Amniotic stem cell (primary cell): Measurements from ENCODE around the gene GNG14.
"Not testable (repeated sequence)": the region's sequence is repeated elsewhere in the genome, so short reads cannot be mapped to it uniquely, and the experiment has no call there.

Source experiments
- DNase-seq: peaks from one replicate; lab custom pipeline; 2025; lab: John Stamatoyannopoulos, UW

GNG14 gene

DNA sequence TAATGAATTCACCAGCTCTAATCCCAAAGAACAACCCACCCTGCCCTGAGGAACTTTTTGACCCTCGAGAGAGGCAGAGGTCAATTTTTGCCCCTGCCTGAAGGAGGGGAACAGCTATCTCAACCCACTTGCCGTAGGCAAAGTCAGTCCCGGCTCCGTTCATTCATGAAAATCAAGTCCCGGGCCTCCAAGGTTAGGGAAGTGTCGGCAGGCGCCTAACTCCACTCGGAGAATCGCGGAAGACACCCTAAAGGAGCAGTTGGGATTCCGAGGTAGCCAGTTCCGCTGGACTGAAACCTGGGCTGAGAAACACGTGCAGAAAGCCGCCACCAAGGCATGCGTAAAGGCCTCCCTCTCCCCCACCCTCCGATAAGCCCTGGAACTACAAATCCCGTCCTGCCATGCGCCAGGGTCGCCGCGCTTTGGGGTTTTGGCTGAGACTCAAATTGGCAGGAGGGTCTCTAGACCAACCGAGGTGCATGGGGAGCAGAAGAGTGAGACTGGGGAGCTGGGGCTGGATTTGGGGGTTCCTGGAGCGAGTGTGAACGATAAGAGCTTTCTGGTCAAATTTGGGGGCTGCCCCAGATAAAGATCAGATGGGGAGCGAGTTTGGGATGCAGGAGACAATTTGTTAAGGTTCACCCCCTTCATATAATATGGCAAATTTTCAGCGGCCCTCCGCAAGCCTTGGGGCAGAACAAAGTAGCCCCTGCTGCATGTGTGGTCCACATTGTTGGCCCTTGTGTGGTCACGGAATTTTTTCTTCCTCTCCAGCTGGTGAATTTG is 36.0 kb downstream of the GNG14 start, which contains the start of gene TNPO2:
Gene TNPO2 (minus strand): TSS at position 292 of the 786 bp plus-strand sequence. CDS start 2,955 bp downstream, outside the sequence.
- DNase-seq: no peak

DNA sequence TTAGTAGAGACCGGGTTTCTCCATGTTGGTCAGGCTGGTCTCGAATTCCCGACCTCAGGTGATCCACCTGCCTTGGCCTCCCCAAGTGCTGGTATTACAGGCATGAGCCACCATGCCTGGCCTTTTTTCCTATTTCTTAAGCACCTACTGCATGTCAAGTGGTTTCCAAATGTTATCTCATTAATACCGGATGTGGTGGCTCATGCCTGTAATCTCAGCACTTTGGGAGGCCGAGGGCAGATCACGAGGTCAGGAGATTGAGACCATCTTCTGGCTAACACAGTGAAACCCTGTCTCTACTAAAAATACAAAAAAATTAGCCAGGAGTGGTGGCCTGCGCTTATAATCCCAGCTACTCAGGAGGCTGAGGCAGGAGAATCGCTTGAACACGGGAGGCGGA is 37.8 kb downstream of the GNG14 start:
- not testable (repeated sequence) for DNase-seq

DNA sequence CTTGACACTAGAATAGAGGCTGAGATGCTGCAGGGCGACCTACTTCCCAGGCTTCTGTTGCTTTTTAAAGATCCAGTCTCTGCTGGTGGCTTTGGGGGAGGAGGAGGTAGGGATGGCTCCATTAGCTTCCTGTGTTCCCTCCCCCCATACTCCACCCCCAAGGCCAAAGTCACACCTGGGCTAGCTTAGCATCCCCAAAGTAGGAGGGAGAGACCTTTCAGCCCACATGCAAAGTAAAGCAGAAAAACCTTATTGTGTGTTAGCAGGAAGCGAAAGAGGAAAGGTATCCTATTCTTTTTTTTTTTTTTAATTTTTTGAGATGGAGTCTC is 39.2 kb downstream of the GNG14 start:
- DNase-seq: no peak

DNA sequence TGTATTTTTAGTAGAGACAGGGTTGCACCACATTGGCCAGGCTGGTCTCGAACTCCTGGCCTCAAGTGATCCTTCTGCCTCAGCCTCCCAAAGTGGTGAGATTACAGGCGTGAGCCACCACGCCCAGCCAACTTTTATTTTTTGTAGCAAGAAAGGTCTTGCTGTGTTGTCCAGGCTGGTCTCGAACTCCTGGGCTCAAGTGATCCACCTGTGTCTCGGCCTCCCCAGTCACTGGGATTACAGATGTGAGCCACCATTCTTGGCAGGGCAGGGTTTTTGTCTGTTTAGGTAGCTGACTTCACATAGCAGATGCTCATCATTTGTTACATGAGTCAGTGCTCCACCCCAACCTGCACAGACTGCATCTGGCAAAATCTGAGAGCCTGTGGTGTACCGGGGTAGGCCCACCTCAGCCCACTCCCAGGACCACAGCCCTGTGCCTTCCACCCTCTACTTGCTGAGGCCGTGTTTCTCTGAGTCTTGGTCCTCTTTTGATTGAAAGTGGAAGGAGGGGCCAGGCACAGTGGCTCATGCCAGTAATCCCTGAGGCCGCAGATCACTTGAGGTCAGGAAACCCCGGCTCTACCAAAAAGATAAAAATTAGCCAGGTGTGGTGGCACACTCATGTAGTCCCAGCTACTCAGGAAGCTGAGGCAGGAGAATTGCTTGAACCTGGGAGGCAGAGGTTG is 40.1 kb downstream of the GNG14 start:
- no peak for DNase-seq

DNA sequence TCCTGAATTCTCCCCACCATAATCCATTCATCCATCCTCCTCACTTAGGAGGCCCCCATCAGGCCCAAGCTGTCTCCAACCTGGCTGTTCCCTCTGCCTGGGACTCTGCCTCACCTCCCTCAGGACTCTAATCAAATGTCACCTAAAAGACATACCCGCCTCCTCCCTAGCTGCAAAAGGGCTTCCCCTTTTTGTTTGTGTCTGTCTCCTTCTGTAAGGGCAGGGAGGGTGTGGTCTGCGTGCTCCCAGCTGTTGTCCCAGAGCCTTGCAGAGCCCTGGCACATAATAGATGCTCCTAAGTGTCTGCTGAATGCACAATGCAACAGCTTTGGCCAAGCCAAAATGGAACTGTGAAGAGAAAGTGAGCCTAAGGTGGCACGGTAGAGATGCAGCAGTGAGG is 42.3 kb downstream of the GNG14 start:
- no peak for DNase-seq

DNA sequence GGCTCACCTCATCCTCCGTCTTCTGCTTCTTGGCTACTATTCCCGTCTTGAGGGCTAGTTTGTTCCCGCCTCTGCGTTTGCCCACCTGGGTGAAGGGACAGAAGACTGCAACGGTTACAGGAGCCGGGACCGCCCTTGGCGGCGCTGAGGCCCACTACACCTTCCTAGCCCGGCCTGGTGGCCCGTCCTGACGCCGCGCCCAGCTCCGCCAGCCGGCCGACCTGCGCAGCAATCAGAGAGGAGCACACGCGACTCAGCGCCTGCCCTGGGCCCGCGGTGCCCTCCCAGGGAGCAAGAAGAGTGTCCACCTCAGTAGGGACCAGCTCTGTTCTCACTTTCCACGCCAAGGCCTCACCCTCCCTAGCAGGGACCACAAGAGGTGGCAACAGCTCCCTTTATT is 43.5 kb downstream of the GNG14 start:
- no peak for DNase-seq

DNA sequence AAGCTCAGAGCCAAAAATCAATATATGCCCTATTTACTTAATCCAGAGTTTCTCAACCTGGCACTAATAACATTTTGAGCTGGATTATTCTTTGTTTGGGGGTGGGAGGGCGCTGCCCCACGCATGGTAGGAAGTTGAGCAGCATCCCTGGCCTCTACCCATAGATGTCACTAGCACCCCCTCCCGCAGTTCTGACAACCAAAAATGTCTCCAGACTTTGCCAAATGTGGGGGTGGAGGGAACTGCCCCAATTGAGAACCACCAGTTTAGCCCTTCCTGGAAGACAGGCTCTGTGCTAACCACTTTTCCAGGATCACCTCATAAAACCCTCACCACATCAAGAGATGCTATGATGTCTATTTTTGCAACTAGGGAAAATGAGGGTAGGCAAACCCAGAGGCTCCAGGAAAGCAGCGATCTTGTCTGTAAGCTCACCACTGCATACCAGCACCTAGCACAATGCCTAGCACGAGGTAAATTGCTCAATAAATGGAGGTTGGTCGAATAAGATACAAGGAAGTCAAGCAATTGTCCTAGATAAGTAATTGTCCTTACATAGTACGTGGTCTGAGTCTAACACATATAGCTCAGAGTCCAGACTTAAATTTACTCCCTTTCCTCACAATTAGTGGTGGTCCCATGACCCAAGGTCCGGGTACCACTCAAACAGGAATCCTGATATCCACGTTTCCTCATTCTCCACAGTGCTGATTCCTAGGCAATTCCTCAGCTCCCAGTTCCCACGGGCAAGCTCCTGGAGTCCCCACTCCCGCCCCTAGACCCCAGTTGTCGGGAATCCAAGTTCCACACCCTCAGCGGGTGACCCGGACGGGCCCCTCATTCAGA is 45.8 kb downstream of the GNG14 start:
- no peak for DNase-seq

DNA sequence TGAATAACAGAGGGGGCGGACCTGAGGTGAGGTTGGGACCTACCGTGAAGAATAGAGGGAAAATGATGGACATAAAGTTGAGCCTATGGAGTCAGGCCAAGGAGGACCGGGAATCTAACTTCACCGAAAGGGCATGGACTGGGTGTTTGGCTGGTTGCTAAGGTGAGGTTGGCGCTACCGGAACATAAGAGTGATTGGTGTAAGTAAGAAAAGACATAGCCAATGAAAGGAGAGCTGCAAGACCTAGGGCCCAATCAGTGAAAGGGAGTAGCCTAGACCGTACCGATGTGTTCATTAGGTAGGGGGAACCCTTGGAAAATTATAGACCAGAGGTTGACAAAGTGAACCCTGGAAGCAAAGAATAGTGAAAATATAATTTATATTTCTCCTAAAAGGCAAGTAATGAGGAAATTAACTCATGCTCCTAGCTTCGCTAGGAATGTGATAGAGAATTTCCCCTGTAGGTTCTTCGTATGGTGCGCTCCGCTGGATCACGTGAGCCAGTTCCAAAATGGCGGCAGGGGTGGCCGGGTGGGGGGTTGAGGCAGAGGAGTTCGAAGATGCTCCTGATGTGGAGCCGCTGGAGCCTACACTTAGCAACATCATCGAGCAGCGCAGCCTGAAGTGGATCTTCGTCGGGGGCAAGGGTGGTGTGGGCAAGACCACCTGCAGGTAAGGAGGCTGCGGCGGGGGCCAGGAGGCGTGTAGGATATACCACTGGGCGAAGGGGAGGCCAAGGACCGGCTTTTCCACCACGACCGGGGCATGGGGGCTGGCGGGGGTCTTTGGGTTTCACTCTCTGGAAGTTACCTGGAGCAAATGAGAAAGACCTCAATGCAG is 49.4 kb downstream of the GNG14 start, which contains the start of gene GET3:
Gene GET3 (plus strand): TSS at position 503 of the 840 bp plus-strand sequence. CDS start 9 bp downstream, at position 512.
- DNase-seq: peak; percentile 99

DNA sequence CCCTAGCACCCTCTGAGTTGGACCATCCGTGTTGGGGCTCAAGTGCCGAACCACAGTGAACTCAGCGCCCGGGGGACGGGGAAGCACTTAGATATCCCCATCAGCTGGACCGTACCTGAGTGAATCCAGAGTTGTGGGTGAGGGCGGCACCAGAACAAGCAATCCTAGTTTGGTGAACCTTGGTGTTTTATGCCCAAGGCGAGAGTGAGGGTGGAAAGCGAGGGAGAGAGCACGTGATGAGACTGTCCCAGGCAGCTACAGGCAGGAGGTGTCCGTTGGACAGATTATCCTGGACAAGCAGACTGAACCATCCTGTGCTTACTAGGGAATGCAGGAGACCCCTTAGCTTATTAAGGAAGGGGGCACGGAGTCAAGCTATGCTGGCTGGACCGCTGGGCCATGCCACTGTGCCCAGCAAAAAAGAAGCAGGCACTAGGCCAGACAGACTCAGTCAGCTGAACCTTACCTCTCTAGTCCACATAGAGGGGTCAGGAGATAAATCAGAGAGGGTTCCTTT is 50.1 kb downstream of the GNG14 start:
- DNase-seq: no peak
